HL-60 (cell line): ENCODE results near the gene TACC2.
"Not testable (repeated sequence)": the region's sequence is repeated elsewhere in the genome, so short reads cannot be mapped to it uniquely, and the experiment has no call there.

Experiments
- DNase-seq, 2 experiments: peaks; one replicate each; pipeline ENCODE4 v3.0.0-alpha.2; 2010 to 2020; ENCODE audit warnings: low read depth in 1 of 2, low spot score in 1 of 2
- H3K27ac ChIP-seq: fragments of 250-450 bp; sonication (Bioruptor Pico); replicated peaks from 2 replicates; pipeline ENCODE4 v1.5.1; 2020; ENCODE audit warnings: mild to moderate bottlenecking, moderate library complexity
- H3K27me3 ChIP-seq: fragments of 250-450 bp; sonication (Bioruptor Pico); 2 replicates; pipeline ENCODE4 v1.5.1; 2021; ENCODE audit warnings: mild to moderate bottlenecking, moderate library complexity; ENCODE audit not compliant: insufficient read depth, poor library complexity, severe bottlenecking
- H3K4me3 ChIP-seq: replicated peaks from 2 replicates; pipeline ENCODE4 v1.5.1; 2011; ENCODE audit warnings: mild to moderate bottlenecking, control low read depth, low read length; ENCODE audit not compliant: insufficient read depth
- GABPA ChIP-seq: IDR thresholded peaks from 2 replicates; pipeline ENCODE4 v1.6.1; 2012; ENCODE audit warnings: low read depth
- POLR2AphosphoS5 ChIP-seq: IDR thresholded peaks from 2 replicates; pipeline ENCODE4 v1.6.1; 2012; ENCODE audit warnings: low read depth
- SPI1 ChIP-seq: IDR thresholded peaks from 2 replicates; pipeline ENCODE4 v1.6.1; 2012; ENCODE audit warnings: low read depth, mild to moderate bottlenecking, borderline replicate concordance
- TF ChIP-seq, protein P1 (sequence below): IDR thresholded peaks from 2 replicates; pipeline ENCODE4 v1.6.1; 2012; ENCODE audit warnings: low read depth; ENCODE audit not compliant: insufficient replicate concordance
- TF ChIP-seq, protein P2 (sequence below): IDR thresholded peaks from one replicate; pipeline ENCODE4 v1.5.1; 2011; ENCODE audit warnings: low read length, control low read depth, inconsistent platforms; ENCODE audit not compliant: insufficient read depth

Gene TACC2

DNA sequence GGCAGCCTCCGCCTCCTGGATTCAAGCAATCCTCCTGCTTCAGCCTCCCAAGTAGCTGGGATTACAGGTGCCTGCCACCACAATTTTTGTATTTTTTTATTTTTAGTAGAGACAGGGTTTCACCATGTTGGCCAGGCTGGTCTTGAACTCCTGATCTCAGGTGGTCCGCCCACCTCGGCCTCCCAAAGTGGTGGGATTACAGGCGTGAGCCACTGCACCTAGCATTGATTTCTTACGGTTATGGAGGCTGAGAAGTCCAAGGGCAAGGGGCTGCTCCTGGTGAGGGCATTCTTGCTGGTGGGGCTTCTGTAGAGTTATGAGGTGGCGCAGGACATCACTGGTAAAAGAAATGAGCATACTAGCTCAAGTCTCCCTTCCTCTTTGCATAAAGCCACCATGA, 86.9 kb downstream of the TACC2 start:
- not testable (repeated sequence) for H3K4me3 ChIP-seq, H3K27me3 ChIP-seq, DNase-seq, H3K27ac ChIP-seq

GRCh38 chr10:122077311-122077875, 88.4 kb downstream of the TACC2 start:
- DNase-seq: no peak
- TF ChIP-seq GABPA: no peak
- TF ChIP-seq, protein P1, sequence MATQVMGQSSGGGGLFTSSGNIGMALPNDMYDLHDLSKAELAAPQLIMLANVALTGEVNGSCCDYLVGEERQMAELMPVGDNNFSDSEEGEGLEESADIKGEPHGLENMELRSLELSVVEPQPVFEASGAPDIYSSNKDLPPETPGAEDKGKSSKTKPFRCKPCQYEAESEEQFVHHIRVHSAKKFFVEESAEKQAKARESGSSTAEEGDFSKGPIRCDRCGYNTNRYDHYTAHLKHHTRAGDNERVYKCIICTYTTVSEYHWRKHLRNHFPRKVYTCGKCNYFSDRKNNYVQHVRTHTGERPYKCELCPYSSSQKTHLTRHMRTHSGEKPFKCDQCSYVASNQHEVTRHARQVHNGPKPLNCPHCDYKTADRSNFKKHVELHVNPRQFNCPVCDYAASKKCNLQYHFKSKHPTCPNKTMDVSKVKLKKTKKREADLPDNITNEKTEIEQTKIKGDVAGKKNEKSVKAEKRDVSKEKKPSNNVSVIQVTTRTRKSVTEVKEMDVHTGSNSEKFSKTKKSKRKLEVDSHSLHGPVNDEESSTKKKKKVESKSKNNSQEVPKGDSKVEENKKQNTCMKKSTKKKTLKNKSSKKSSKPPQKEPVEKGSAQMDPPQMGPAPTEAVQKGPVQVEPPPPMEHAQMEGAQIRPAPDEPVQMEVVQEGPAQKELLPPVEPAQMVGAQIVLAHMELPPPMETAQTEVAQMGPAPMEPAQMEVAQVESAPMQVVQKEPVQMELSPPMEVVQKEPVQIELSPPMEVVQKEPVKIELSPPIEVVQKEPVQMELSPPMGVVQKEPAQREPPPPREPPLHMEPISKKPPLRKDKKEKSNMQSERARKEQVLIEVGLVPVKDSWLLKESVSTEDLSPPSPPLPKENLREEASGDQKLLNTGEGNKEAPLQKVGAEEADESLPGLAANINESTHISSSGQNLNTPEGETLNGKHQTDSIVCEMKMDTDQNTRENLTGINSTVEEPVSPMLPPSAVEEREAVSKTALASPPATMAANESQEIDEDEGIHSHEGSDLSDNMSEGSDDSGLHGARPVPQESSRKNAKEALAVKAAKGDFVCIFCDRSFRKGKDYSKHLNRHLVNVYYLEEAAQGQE: no peak
- TF ChIP-seq, protein P2, sequence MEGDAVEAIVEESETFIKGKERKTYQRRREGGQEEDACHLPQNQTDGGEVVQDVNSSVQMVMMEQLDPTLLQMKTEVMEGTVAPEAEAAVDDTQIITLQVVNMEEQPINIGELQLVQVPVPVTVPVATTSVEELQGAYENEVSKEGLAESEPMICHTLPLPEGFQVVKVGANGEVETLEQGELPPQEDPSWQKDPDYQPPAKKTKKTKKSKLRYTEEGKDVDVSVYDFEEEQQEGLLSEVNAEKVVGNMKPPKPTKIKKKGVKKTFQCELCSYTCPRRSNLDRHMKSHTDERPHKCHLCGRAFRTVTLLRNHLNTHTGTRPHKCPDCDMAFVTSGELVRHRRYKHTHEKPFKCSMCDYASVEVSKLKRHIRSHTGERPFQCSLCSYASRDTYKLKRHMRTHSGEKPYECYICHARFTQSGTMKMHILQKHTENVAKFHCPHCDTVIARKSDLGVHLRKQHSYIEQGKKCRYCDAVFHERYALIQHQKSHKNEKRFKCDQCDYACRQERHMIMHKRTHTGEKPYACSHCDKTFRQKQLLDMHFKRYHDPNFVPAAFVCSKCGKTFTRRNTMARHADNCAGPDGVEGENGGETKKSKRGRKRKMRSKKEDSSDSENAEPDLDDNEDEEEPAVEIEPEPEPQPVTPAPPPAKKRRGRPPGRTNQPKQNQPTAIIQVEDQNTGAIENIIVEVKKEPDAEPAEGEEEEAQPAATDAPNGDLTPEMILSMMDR: no peak
- TF ChIP-seq POLR2AphosphoS5: no peak
- Histone ChIP-seq H3K27ac (no peak overlapping the region), H3K27me3 (no peaks in the 10 kb centered on the region), H3K4me3 (no peak overlapping the region)

GRCh38 chr10:122078326-122078725, 89.4 kb downstream of the TACC2 start:
- Histone ChIP-seq H3K27me3 (no peaks in the 10 kb centered on the region), H3K27ac (no peak overlapping the region), H3K4me3 (no peak overlapping the region)
- TF ChIP-seq GABPA: no peak
- TF ChIP-seq SPI1: no peak
- no peak for TF ChIP-seq POLR2AphosphoS5
- DNase-seq: no peak

DNA sequence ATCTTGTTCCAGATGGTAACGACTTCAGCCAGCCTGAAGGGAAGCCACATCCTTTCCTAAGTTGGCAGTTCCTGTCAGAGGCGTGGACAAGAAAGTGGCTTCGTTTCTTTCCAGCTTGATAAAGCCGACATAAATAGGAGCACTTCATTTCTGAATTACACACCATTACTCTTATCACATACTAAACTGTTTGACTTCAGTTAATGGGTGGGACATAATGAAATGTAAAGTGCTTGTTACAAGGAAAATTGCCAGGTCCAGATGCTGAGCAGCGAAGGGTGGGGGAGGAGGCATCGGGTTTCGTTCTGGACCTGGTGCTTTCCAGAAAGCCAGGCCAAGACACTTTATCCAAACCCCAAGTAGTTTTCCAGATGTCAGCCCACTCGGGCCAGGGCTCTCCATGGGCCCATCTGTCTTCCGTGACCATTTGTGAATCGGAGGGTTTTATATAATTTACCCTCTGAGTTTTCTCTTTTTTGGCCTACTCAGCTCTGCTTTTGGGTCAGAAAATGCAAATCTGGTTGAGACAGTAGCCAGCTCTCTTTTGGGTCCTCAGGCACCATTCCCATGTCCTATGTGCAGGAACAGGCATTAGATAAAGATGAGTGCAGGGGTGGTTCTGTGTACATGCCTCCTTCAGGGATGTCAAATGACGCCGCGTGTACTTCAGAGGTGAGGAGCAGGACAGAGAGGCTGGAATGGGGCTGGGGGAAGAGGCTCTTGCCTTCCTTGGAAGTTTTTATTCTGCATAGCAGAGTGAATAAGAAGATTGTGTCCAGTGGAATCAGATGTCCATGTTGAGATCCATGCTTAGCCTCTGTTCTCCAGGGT, 90.2 kb downstream of the TACC2 start:
- TF ChIP-seq GABPA (no peak), POLR2AphosphoS5 (no peak), SPI1 (no peak)
- TF ChIP-seq, protein P1: no peak
- TF ChIP-seq, protein P2: no peak
- DNase-seq: no peak
- H3K27me3 ChIP-seq: peaks cover 2% of the 10 kb centered on the region

More for the DNA sequence above, 90.2 kb downstream of the TACC2 start:
- no peak overlapping the region for H3K27ac ChIP-seq
- no peak overlapping the region for H3K4me3 ChIP-seq
